ENCODE results near the gene MRTFA.

Gene MRTFA

GRCh38 chr22:40582063-40582462, 54.5 kb downstream of the MRTFA start:
- no peak overlapping the region for H3K27ac ChIP-seq
- TF ChIP-seq, protein P1, sequence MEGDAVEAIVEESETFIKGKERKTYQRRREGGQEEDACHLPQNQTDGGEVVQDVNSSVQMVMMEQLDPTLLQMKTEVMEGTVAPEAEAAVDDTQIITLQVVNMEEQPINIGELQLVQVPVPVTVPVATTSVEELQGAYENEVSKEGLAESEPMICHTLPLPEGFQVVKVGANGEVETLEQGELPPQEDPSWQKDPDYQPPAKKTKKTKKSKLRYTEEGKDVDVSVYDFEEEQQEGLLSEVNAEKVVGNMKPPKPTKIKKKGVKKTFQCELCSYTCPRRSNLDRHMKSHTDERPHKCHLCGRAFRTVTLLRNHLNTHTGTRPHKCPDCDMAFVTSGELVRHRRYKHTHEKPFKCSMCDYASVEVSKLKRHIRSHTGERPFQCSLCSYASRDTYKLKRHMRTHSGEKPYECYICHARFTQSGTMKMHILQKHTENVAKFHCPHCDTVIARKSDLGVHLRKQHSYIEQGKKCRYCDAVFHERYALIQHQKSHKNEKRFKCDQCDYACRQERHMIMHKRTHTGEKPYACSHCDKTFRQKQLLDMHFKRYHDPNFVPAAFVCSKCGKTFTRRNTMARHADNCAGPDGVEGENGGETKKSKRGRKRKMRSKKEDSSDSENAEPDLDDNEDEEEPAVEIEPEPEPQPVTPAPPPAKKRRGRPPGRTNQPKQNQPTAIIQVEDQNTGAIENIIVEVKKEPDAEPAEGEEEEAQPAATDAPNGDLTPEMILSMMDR (conservative IDR thresholded peaks at IDR 0.05): no peak

DNA sequence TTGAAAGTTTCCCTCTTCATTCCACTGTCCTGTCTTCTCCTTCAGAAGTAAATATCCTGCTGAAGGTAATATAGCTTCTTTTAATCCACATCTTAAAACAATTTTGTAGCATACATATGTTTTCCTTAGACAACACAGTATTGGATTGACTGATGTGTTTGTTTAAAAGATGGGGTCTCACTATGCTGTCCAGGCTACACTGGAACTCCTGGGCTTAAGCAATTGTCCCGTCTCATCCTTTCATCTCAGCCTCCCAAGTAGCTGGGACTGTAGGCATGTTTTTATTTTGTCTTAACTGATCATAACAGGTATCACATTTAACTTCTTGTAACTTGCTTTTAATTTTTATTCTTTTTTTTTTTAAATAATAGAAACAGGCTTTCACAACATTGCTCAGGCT, 55.9 kb downstream of the MRTFA start:
- H3K27ac ChIP-seq: no peak overlapping the region
- TF ChIP-seq, protein P1 (conservative IDR thresholded peaks at IDR 0.05): no peak

GRCh38 chr22:40578171-40578570, 58.3 kb downstream of the MRTFA start:
- TF ChIP-seq, protein P1 (conservative IDR thresholded peaks at IDR 0.05): no peak
- no peak overlapping the region for H3K27ac ChIP-seq

DNA sequence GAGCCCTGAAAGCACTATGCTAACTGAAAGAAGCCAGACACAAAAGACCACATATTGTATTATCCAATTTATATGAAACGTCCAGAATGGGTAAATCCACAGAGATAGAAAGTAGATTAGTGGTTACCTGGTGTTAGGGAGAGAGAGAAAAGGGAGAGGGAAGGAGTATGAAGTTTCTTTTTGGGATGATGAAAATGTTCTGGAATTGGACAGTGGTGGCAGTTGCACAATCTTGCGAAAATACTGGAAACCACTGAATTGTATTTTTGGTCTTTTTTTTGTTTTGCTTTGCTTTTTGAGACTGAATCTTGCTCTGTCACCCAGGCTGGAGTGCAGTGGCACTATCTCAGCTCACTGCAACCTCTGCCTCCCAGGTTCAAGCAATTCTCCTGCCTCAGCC, 63.5 kb downstream of the MRTFA start:
- TF ChIP-seq, protein P1 (conservative IDR thresholded peaks at IDR 0.05): no peak
- no peak overlapping the region for H3K27ac ChIP-seq

DNA sequence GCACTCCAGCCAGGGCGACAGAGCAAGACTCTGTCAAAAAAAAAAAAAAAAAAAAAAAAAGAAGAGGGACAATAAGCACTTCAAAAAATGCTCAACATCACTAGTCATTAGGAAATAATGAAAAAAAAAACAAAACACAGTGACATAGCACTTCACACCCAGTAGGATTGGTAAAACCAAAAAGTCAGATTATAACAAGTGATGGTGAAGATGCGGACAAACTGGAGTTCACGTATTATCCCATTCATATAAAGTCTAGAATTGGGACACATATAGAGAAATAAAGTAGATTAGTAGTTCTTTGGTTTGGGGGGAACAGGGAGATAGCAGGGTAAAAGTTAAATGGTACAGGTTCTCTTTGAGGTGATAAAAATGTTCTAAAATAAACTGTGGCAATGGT, 64.6 kb downstream of the MRTFA start:
- no peak overlapping the region for H3K27ac ChIP-seq
- TF ChIP-seq, protein P1 (conservative IDR thresholded peaks at IDR 0.05): no peak

DNA sequence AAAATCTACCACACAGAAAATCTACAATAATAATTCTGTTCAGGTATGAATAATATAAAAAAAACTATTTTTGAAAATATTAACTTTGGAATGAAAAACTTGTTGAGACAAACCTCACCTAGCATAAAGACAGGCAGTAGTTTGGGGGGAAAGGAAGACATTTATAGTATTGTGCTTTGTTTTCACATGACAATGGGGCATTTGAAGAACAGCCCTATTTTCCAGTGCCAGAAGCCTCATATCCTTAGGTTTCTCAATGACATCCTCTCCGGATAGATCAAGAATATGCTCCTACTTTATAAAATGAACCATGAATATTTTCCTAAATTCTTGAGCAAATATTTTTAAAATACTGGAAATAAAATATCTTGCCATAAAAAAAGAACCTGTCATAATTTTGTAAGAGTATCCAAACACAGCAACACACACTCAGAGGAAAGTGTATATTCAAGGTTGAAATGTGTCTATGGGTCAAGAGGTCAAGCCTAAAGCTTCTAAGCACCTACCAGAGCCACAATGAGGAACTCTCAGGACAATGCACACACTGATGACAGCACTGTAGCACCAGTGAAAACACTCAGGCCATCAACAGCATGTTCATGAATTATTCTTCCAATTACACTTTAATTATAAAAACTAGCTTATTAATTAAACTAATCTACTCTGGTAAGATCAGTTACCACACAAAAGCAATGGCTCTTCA, 68.7 kb downstream of the MRTFA start:
- TF ChIP-seq, protein P1 (conservative IDR thresholded peaks at IDR 0.05): no peak
- no peak overlapping the region for H3K27ac ChIP-seq

DNA sequence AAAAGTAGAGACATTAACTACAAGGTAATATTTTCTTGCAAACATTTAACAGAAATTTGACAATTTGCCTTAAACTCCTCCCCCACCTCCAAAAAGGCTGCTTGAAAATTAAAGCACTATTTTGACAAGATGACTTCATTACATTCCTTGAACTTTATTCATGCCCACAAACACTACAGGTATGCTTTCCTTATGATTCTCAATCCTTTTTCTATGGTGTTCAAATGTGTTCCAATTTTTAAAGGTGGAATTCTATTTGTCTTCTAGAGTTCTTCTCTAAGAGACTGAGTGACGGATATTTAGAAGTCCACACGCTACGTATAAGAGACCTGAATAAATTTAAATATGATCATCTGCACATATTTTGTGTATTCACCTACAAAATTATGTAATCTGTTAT, 69.4 kb downstream of the MRTFA start:
- no peak overlapping the region for H3K27ac ChIP-seq
- TF ChIP-seq, protein P1 (conservative IDR thresholded peaks at IDR 0.05): no peak

All from VCaP (cell line).